ENCODE results near the gene RAB11B.
"Not testable (repeated sequence)": the region's sequence is repeated elsewhere in the genome, so short reads cannot be mapped to it uniquely, and the experiment has no call there.

Gene RAB11B

GRCh38 chr19:8396563-8397203 is 6.5 kb downstream of the RAB11B start:
- peak; percentile 62 to 63 for DNase-seq

- no peak for DNase-seq
Measured at GRCh38 chr19:8397271-8397670, 7.1 kb downstream of the RAB11B start.

- DNase-seq, result no peak
Measured at GRCh38 chr19:8397746-8398310, 7.7 kb downstream of the RAB11B start.

- no peak for DNase-seq
Measured at GRCh38 chr19:8398311-8398771, 8.2 kb downstream of the RAB11B start.

GRCh38 chr19:8399681-8400188 is 9.6 kb downstream of the RAB11B start:
- no peak for DNase-seq

GRCh38 chr19:8401981-8402411 is 11.8 kb downstream of the RAB11B start:
- no peak for DNase-seq

GRCh38 chr19:8403098-8403819 is 13.1 kb downstream of the RAB11B start:
- no peak for DNase-seq

- no peak for DNase-seq
Measured at GRCh38 chr19:8403820-8404109, 13.6 kb downstream of the RAB11B start.

- no peak for DNase-seq
Measured at GRCh38 chr19:8404391-8405151, 14.4 kb downstream of the RAB11B start.

- DNase-seq, result not testable (repeated sequence)
Measured at GRCh38 chr19:8410718-8411117, 20.6 kb downstream of the RAB11B start.

- DNase-seq, result peak; percentile 94
Measured at GRCh38 chr19:8412783-8413628, 22.8 kb downstream of the RAB11B start, which contains the start of gene MARCHF2. MARCHF2 (plus strand) TSS chr19:8413305; CDS start chr19:8421841, 8,536 bp downstream.

GRCh38 chr19:8413629-8413995 is 23.5 kb downstream of the RAB11B start:
- no peak for DNase-seq

GRCh38 chr19:8416796-8417195 is 26.6 kb downstream of the RAB11B start:
- DNase-seq, result no peak

- DNase-seq, result no peak
Measured at GRCh38 chr19:8421484-8422461, 31.6 kb downstream of the RAB11B start.

- no peak for DNase-seq
Measured at GRCh38 chr19:8423817-8424223, 33.7 kb downstream of the RAB11B start.

GRCh38 chr19:8425331-8425730 is 35.2 kb downstream of the RAB11B start:
- not testable (repeated sequence) for DNase-seq

- no peak for DNase-seq
Measured at GRCh38 chr19:8426283-8426682, 36.1 kb downstream of the RAB11B start.

GRCh38 chr19:8429044-8429443 is 38.9 kb downstream of the RAB11B start:
- no peak for DNase-seq

GRCh38 chr19:8429826-8430225 is 39.7 kb downstream of the RAB11B start:
- no peak for DNase-seq

GRCh38 chr19:8430650-8431049 is 40.5 kb downstream of the RAB11B start:
- no peak for DNase-seq

- DNase-seq, result no peak
Measured at GRCh38 chr19:8438236-8438635, 48.1 kb downstream of the RAB11B start.

Measured in activated CD4-positive, alpha-beta T cell treated with anti-CD3 and anti-CD28 coated beads for 4 hours (primary cell).